Measurements from ENCODE around the gene SMYD5. TPM values are rescaled to one million over a fixed set of nuclear protein-coding genes. Genes with fewer than 3 reads are reported as not detected.
A peak's percentile ranks its signal among the peaks of the same experiment; 100 is the strongest.

Gene SMYD5
- total RNA-seq, 1 donor from 2014 or later: 37.8 TPM

DNA sequence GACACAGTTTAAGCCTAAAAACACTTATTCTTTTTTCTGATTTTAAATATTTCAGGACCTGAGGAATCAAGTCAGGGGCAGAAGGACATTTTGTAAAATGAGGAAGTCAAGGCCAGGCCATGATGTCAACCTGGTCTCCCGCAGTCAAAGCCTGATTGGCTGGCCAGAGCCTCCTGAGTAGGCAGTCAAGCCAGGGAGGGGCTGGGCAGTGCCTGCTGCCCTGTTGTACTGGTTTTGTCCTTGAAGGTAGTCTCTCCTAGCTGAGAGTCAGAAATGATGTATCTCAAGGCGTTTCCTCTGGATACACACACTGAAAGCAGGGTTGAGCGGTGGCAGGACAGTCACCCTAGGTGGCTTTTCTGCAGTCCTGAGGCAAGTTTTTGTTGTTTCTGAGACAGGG is 39.9 kb downstream of the SMYD5 start:
- POLR2A ChIA-PET: interaction anchor here (1.2 kb wide), 2 partner anchors 20 to 31 kb away, joined by 3 read pairs; partner anchors contain the start of gene CCT7
- intact Hi-C loops (cut with micrococcal nuclease): loop anchor here (5.0 kb wide), 1 partner anchor 38 kb away; the partner anchor contains the start of gene EGR4

DNA sequence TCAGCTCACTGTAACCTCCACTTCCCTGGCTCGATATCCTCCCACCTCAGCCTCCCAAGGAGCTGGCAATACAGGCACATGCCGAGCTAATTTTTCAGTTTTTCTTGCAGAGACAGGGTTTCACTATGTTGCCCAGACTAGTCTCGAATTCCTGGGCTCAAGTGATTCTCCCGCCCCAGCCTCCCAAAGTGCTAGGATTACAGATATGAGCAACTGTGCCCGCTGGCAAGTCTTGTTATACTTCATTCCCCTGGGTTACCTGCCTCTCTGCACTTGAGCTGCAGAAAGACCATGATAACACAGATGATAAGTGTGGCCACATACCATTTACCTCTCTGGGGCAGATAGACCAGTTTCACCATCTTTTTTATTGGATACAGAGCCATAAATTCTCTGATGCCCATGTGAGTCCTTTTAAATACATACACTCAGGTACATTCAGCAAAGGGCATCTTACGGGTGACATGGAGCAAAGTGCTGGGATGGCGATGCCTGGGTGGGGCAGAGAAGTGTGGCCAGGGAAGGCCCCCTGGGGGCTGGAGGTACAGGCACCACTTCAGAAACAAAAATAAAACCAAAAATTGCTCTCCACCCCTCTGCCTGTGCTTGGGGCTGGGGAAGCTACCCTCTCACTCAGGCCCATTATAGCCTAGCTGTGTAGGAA is 40.4 kb downstream of the SMYD5 start:
- intact Hi-C loops (cut with micrococcal nuclease): loop anchor here (5.0 kb wide), 1 partner anchor 38 kb away; the partner anchor contains the start of gene EGR4
- DNase-seq (no peak), ATAC-seq (ENCODE audit: low read depth) (no peak)
- TF ChIP-seq CTCF (IDR thresholded peaks at IDR 0.05): no peak
- H3K27me3 Mint-ChIP-seq: no peaks in the 10 kb centered on the region
- no peaks in the 10 kb centered on the region for H3K4me1 Mint-ChIP-seq
- peaks cover 65% of the 10 kb centered on the region for H3K36me3 Mint-ChIP-seq (ENCODE audit: low read depth)
- no peaks in the 10 kb centered on the region for H3K9me3 Mint-ChIP-seq
- ChIA-PET POLR2A (interaction anchor here (1.2 kb wide), 2 partner anchors 20 to 31 kb away, joined by 3 read pairs; partner anchors contain the start of gene CCT7), CTCF (interaction anchor here (1.4 kb wide), 1 partner anchor 36 kb away, joined by 5 read pairs; no protein-coding TSS in a partner anchor)
- no peak overlapping the region for H3K27ac Mint-ChIP-seq
- no peak overlapping the region for H3K4me3 Mint-ChIP-seq

More for the DNA sequence above, 39.9 kb downstream of the SMYD5 start:
- H3K27me3 Mint-ChIP-seq: no peaks in the 10 kb centered on the region
- peaks cover 65% of the 10 kb centered on the region for H3K36me3 Mint-ChIP-seq (ENCODE audit: low read depth)
- no peaks in the 10 kb centered on the region for H3K9me3 Mint-ChIP-seq
- DNase-seq: no peak
- CTCF ChIA-PET: interaction anchor here (1.4 kb wide), 1 partner anchor 36 kb away, joined by 5 read pairs; no protein-coding TSS in a partner anchor
- TF ChIP-seq CTCF (IDR thresholded peaks at IDR 0.05): no peak
- H3K4me3 Mint-ChIP-seq: no peak overlapping the region
- no peak for ATAC-seq (ENCODE audit: low read depth)
- no peak overlapping the region for H3K27ac Mint-ChIP-seq
- H3K4me1 Mint-ChIP-seq: no peaks in the 10 kb centered on the region

DNA sequence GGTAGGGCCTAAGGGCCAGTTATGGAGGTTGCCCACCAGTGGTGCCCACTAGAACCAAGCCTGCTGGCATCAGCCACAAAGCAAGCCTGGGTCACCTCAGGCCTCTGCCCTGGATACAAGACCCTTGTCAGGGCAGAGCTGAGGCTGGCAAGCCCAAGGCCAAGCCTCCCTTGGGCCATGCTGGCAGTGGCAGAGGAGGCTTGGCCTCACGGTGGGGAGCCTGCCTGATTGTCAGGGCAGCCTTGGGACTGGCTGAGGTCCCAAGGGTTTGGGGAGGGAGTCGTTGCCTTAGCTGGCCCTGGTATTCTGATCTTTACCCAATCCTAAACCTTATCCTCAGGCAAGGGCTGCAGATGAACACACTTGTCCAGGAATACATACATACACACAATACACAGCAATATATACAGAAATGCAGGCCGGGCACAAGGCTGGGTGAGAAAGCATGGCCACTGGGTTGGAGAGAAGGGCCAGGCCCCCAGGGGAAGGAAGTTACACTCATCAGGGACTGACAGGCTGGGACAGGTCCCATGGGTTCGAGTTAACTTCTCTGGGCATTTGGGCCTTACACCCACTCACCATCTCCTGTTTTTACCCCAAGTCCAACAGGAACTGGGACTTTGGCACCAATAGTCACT is 41.1 kb downstream of the SMYD5 start:
- CTCF ChIA-PET: interaction anchor here (1.4 kb wide), 1 partner anchor 35 kb away, joined by 5 read pairs; no protein-coding TSS in a partner anchor
- H3K27me3 Mint-ChIP-seq: no peaks in the 10 kb centered on the region

DNA sequence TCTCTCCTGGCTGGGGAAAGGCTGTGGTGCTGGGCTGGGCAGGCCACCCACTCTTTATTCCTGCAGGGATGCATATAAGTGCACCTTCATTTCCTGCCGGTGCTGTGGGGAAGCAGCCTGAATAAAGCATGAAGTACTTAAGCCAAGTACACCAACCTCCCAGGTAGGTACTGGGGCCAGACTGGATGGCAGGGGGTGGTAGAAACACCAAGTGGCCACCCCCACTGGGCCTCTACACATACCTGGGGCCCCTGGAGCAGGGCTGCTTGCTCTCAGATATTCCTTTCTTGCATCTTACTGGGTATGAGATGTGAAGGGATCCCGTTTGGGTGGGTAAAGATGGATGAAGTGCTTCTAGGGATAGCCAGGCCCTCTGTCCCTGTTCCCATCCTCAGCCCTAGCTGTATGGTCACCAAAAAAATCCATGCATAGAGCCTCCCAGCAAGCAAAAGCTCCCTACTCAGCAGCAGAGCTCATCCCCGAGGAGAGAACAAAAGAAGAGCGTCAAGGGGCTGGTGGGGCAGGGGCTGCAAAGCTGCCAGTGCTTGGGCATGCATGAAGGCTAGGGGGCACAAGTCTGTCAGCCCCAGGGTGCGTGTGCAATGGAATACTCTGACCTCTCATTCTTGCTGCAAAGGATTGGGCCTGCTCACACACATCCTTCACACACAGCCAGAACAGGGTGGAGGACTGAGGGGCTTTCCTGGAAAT is 42.0 kb downstream of the SMYD5 start:
- no peak for TF ChIP-seq CTCF (IDR thresholded peaks at IDR 0.05)
- H3K36me3 Mint-ChIP-seq (ENCODE audit: low read depth): peaks cover 60% of the 10 kb centered on the region
- H3K9me3 Mint-ChIP-seq: no peaks in the 10 kb centered on the region
- ATAC-seq (ENCODE audit: low read depth): peak; percentile 10
- H3K4me1 Mint-ChIP-seq: no peaks in the 10 kb centered on the region
- H3K27ac Mint-ChIP-seq: no peak overlapping the region
- intact Hi-C loops (cut with micrococcal nuclease): no loop called here
- ChIA-PET POLR2A (interaction anchor here (1.4 kb wide), 1 partner anchor 23 kb away, joined by 4 read pairs; the partner anchor contains the start of genes CCT7 and PRADC1), CTCF (no interaction called here)
- no peak for DNase-seq
- no peak overlapping the region for H3K4me3 Mint-ChIP-seq
- no peaks in the 10 kb centered on the region for H3K27me3 Mint-ChIP-seq

More for the DNA sequence above, 41.1 kb downstream of the SMYD5 start:
- no peak for TF ChIP-seq CTCF (IDR thresholded peaks at IDR 0.05)
- no peaks in the 10 kb centered on the region for H3K9me3 Mint-ChIP-seq
- peaks cover 65% of the 10 kb centered on the region for H3K36me3 Mint-ChIP-seq (ENCODE audit: low read depth)
- intact Hi-C loops (cut with micrococcal nuclease): no loop called here
- POLR2A ChIA-PET: interaction anchor here (1.2 kb wide), 1 partner anchor 30 kb away, joined by 3 read pairs; no protein-coding TSS in a partner anchor
- ATAC-seq (ENCODE audit: low read depth) (no peak), DNase-seq (no peak)
- H3K4me1 Mint-ChIP-seq: no peaks in the 10 kb centered on the region
- no peak overlapping the region for H3K4me3 Mint-ChIP-seq
- no peak overlapping the region for H3K27ac Mint-ChIP-seq

Measured in activated B cell treated with CpG ODN at 0.5 μM for 24 hours (primary cell).